Adipocyte (in vitro differentiated cells): ENCODE results near the gene FAM89A.
A peak's percentile ranks its signal among the peaks of the same experiment; 100 is the strongest.
"Not testable (repeated sequence)": the region's sequence is repeated elsewhere in the genome, so short reads cannot be mapped to it uniquely, and the experiment has no call there.

Source experiments
- DNase-seq: peaks from one replicate; pipeline ENCODE4 v3.0.0-alpha.2; 2015; ENCODE audit warnings: low read depth
- H3K27me3 ChIP-seq: replicated peaks from 2 replicates; pipeline ENCODE4 v1.7.0; 2013; ENCODE audit warnings: mild to moderate bottlenecking, low read length, moderate library complexity; ENCODE audit not compliant: control insufficient read depth, insufficient read depth
- H3K36me3 ChIP-seq: 2 replicates; pipeline ENCODE4 v1.7.0; 2013; ENCODE audit warnings: low read length, mild to moderate bottlenecking, moderate library complexity; ENCODE audit not compliant: control insufficient read depth, insufficient read depth, severe bottlenecking
- H3K4me1 ChIP-seq: 2 replicates; pipeline ENCODE4 v1.7.0; 2013; ENCODE audit warnings: mild to moderate bottlenecking, low read length, moderate library complexity; ENCODE audit not compliant: control insufficient read depth, insufficient read depth
- H3K4me3 ChIP-seq: 2 replicates; pipeline ENCODE4 v1.7.0; 2013; ENCODE audit warnings: mild to moderate bottlenecking, low read length, moderate library complexity
- H3K9ac ChIP-seq: 2 replicates; pipeline ENCODE4 v1.7.0; 2013; ENCODE audit warnings: mild to moderate bottlenecking, low read length, moderate library complexity
- H3K9me3 ChIP-seq: 2 replicates; pipeline ENCODE4 v1.7.0; 2013; ENCODE audit warnings: mild to moderate bottlenecking, low read length, moderate library complexity; ENCODE audit not compliant: control insufficient read depth

The FAM89A gene

GRCh38 chr1:231055271-231055670 is 15.2 kb upstream of the FAM89A start:
- no peak for DNase-seq
- Histone ChIP-seq H3K27me3 (peaks cover 3% of the 10 kb centered on the region), H3K9me3 (peaks cover 11% of the 10 kb centered on the region)

DNA sequence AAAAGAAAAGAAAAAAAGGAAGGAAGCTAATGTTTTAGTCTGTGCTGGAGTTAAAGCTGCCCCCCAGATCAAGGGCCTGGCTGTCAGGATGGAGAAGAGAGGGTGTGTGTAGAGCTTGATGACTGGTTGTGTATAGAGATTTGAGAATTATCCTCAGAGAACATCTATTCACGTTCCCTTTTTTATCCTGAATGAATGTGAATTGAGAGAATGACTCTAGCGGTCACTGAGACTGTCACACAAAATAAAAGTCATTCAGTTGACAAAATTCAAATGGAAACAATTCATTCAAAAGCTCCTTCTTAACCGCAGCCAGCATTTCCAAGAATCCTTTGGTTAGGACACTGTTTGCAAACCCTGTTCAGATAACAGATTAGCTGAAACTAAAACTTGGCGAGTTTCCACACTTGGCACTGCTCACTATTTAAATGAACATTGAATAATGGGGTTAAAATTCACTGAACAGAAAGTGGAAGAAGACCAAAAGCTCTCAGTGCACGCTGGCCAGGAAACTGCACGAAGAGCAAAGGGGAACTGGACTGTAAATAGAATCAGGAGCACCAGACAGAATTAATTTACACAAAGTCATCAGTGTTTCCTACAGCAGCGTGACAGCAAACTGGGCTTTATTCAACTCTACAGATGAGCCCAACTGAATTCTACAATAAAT is 13.6 kb upstream of the FAM89A start:
- Histone ChIP-seq H3K9me3 (peaks cover 11% of the 10 kb centered on the region), H3K4me1 (peaks cover 11% of the 10 kb centered on the region), H3K4me3 (peak overlapping the region; percentile 43), H3K9ac (peak overlapping the region; percentile 65), H3K36me3 (no peaks in the 10 kb centered on the region), H3K27me3 (peaks cover 3% of the 10 kb centered on the region)
- peak; percentile 74 for DNase-seq

More at GRCh38 chr1:231055271-231055670, 15.2 kb upstream of the FAM89A start:
- no peak overlapping the region for H3K9ac ChIP-seq
- H3K4me1 ChIP-seq: peaks cover 16% of the 10 kb centered on the region
- no peaks in the 10 kb centered on the region for H3K36me3 ChIP-seq
- no peak overlapping the region for H3K4me3 ChIP-seq

DNA sequence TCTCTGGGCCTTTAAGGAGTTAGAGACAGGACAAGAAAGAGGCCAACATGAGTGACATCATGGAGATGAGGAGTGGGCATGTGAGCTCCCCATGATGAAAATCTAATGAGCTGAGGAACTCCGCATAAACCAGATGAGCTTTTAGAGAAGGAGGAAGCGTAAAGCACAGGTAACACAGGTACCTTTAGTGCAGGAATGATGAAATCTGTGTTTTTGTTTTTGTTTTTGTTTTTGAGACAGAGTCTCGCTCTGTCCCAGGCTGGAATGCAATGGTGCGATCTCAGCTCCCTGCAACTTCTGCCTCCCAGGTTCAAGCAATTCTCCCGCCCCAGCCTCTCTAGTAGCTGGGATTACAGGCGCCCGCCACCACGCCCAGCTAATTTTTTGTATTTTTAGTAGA is 12.7 kb upstream of the FAM89A start:
- H3K27me3 ChIP-seq: peaks cover 5% of the 10 kb centered on the region
- no peak overlapping the region for H3K4me3 ChIP-seq
- peaks cover 11% of the 10 kb centered on the region for H3K9me3 ChIP-seq
- H3K4me1 ChIP-seq: peaks cover 11% of the 10 kb centered on the region
- no peak overlapping the region for H3K9ac ChIP-seq
- no peaks in the 10 kb centered on the region for H3K36me3 ChIP-seq
- no peak for DNase-seq

DNA sequence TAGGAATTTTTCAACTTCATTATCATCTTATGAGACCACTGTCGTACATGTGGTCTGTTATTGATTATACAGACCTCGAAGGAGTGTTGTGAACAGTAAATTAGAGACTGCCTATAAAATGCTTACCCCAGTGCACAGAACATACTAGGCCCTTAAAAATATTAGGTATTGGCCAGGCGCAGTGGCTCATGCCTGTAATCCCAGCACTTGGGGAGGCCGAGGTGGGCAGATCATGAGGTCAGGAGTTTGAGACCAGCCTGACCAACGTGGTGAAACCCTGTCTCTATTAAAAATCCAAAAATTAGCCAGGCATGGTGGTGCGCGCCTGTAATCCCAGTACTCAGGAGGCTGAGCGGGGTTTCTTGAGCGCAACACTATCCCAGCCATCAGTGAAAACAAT is 10.9 kb upstream of the FAM89A start:
- Histone ChIP-seq H3K4me1 (peaks cover 11% of the 10 kb centered on the region), H3K9me3 (peaks cover 11% of the 10 kb centered on the region), H3K27me3 (peaks cover 13% of the 10 kb centered on the region)
- H3K36me3 ChIP-seq, H3K4me3 ChIP-seq, DNase-seq, H3K9ac ChIP-seq: not testable (repeated sequence)

GRCh38 chr1:231050395-231050794 is 10.3 kb upstream of the FAM89A start:
- peaks cover 13% of the 10 kb centered on the region for H3K27me3 ChIP-seq

DNA sequence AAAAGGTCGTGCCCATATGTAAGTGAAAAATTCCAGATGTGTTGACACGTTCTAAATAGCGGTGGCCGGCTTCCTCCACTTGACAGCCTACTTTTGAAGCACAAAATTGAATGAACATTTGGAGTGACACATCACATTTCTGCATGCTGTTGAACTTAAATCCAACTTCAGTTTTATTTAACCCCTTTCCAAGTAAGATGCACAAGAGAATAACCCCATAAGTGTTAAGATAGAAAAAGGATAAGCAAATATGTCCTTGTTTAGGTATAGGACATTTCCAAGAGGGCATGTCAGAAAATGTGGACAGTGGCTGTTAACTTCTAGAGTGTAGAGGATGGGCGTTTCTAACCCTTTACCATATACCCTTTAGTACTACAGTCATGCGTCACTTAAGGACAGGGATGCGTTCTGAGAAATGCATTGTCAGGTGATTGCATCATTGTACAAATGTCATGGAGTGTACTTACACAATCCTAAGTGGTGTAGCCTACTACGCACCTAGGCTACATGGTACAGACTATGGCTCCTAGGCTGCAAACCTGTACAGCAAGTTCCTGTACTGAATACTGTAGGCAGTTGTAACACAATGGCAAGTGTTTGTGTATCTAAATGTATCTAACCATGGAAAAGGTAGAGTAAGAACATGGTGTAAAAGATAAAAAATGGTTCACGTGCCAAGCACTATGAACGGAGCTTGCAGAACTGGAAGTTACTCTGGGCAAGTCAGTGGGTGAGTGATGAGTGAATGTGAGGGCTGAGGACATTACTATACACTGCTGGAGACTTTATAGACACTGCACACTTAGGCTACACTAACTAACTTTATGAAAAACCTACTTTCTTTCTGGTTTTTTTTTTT is 9.3 kb upstream of the FAM89A start:
- peaks cover 16% of the 10 kb centered on the region for H3K27me3 ChIP-seq
- H3K4me3 ChIP-seq: no peak overlapping the region

More at GRCh38 chr1:231050395-231050794, 10.3 kb upstream of the FAM89A start:
- Histone ChIP-seq H3K9me3 (peaks cover 8% of the 10 kb centered on the region), H3K4me1 (peaks cover 11% of the 10 kb centered on the region), H3K36me3 (no peaks in the 10 kb centered on the region), H3K4me3 (no peak overlapping the region), H3K9ac (no peak overlapping the region)
- no peak for DNase-seq

DNA sequence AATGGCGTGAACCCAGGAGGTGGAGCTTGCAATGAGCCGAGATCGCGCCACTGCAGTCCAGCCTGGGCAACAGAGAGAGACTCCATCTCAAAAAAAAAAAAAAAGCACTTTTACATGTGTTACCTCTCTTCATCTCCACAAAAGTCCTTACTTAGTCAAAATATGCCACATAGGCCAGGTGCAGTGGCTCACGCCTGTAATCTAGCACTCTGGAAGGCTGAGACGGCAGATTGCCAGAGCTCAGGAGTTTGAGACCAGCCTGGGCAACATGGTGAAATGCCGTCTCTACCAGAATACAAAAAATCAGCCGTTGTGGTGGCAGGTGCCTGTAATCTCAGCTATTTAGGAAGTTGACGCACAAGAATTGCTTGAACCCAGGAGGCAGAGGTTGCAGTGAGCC is 8.4 kb upstream of the FAM89A start:
- H3K27me3 ChIP-seq: peaks cover 16% of the 10 kb centered on the region
- DNase-seq, H3K9ac ChIP-seq, H3K36me3 ChIP-seq, H3K4me3 ChIP-seq, H3K4me1 ChIP-seq: not testable (repeated sequence)
- H3K9me3 ChIP-seq: peaks cover 21% of the 10 kb centered on the region

More for the DNA sequence above, 9.3 kb upstream of the FAM89A start:
- Histone ChIP-seq H3K36me3 (no peaks in the 10 kb centered on the region), H3K9me3 (peaks cover 12% of the 10 kb centered on the region), H3K4me1 (peaks cover 10% of the 10 kb centered on the region), H3K9ac (no peak overlapping the region)
- no peak for DNase-seq

DNA sequence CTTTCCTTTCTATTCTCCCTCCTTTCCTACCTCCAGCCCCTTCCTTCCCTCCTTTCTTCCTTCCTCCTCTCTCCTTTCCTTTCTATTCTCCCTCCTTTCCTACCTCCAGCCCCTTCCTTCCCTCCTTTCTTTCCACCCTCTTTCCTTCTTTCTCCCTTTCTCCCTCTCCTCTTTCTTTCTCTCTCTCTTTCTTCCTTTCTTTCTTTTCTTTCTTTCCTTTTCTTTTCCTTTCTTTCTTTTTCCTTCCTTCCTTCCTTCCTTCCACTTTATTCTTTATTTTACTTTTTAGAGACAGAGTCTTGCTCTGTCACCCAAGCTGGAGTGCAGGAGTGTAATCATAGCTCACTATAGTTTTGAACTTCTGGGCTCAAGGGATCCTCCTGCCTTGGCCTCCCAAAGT is 7.5 kb upstream of the FAM89A start:
- not testable (repeated sequence) for H3K36me3 ChIP-seq

GRCh38 chr1:231046730-231047395 is 6.8 kb upstream of the FAM89A start:
- Histone ChIP-seq H3K27me3 (peaks cover 16% of the 10 kb centered on the region), H3K9ac (no peak overlapping the region), H3K4me3 (no peak overlapping the region), H3K36me3 (no peaks in the 10 kb centered on the region), H3K9me3 (peaks cover 22% of the 10 kb centered on the region), H3K4me1 (no peaks in the 10 kb centered on the region)
- DNase-seq: no peak

More for the DNA sequence above, 7.5 kb upstream of the FAM89A start:
- Histone ChIP-seq H3K27me3 (peaks cover 16% of the 10 kb centered on the region), H3K9me3 (peaks cover 22% of the 10 kb centered on the region)
- H3K9ac ChIP-seq, H3K4me1 ChIP-seq, DNase-seq, H3K4me3 ChIP-seq: not testable (repeated sequence)

DNA sequence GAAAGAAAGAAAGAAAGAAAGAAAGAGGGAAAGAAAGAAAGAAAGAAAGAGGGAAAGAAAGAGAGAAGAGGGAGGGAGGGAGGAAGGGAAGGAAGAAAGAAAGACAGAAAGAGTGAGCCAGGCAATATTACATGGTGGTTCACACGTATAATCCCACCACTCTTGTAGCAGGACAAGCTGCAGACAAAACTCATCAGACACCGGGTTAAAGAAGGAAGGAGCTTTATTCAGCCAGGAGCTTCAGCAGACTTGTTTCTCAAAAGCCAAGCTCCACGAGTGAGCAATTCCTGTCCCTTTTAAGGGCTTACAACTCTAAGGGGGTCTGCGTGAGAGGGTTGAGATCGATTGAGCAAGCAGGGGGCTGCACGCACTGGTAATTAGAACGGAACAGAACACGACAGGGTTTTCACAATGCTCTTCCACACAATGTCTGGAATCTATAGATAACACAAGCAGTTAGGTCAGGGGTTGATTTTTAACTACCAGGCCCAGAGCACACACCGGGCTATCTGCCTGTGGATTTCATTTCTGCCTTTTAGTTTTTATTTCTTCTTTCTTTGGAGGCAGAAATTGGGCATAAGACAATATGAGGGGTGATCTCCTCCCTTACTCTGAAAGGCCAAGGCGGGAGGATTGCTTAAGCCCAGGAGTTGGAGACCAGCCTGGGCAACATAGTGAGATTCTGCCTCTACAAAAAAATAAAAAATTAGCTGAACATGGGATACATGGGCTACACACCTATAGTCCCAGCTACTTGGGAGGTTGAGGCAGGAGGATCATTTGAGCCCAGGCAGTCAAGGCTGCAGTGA is 6.1 kb upstream of the FAM89A start:
- not testable (repeated sequence) for H3K9ac ChIP-seq, H3K36me3 ChIP-seq, H3K4me1 ChIP-seq, H3K4me3 ChIP-seq, DNase-seq
- Histone ChIP-seq H3K27me3 (peaks cover 16% of the 10 kb centered on the region), H3K9me3 (peaks cover 22% of the 10 kb centered on the region)
